ENCODE measurements around the gene RPL41.

RPL41 gene

DNA sequence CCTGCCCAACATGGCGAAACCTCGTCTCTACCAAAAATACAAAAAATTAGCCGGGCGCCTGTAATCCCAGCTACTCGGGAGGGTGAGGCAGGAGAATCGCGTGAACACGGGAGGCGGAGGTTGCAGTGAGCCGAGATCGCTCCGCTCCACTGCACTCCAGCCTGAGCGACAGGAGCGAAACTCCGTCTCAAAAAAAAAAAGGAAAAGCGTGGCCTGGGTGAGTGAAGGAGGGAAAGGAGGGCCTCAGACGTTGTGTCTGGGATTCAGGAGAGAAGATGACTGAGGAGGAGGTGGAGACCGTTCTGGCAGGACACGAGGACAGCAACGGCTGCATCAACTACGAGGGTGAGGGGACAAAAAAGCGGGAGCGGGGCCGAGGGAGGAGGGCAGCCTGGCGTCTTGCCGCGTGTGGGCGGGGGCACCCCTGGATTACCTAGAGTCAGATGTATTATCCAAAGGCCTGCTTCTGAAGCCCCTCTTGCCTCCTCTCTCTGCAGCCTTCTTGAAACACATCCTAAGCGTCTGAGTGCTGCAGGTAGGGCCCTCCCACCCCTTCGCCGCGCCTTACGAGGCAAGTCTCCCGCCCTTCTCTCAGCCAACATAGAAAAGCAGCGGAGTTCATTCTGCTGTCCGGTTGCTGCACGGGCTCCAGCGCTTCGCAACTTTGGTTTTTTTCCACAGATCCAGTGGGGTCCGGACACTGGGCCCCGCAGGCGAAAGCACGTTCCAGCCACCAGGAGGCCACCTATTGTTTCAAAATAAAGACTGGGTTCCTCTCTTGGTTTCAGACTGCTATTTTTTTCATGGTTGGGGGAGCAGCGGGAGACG is 41.0 kb downstream of the RPL41 start:
- peak; percentile 53 for DNase-seq

DNA sequence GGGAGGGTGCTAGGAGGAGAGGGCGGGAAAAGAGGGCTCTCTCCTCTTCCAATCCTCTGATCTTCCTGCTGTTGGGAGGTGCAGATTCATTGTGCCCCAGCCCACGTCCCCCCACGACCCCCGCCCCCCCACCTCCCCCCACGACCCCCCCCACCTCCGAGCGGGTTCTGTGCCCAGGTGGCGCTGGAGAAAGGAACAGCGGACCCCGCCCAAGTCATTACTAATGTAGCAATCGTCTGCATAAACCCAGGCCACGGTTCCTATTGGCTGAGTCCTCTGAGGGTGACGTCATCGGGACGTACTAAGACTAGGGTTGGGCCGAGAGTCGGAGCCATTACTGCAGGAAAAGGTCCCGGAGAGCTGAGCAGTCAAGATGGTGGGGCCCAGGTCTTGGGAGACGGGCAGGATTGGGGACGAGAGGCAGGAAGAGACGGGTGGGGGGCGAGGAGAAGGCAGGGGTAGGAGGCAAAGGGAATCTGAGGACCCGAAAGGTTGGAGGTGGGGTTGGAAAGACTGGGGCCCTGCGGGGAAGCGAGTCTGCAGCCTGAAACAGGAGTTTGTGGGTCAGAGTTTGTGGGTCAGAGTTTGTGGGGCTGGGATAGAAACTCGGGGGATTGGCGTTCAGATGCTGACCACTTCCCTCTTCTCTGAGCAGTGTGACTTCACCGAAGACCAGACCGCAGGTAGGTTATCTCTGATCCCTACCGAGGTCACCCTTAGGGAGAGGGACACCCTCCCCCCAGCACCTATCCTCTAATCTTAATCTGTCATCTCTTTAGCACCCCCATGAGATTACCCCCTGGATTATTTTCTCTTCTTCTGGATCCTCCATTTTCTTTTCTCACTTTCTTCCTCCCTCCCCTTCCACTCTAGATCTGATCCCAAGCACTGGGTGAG is 41.8 kb downstream of the RPL41 start, which contains the start of gene MYL6:
MYL6 (plus strand) TSS at position 331 of the 897 bp plus-strand sequence; CDS start at position 374, 43 bp downstream.
- DNase-seq = peak; percentile 83

DNA sequence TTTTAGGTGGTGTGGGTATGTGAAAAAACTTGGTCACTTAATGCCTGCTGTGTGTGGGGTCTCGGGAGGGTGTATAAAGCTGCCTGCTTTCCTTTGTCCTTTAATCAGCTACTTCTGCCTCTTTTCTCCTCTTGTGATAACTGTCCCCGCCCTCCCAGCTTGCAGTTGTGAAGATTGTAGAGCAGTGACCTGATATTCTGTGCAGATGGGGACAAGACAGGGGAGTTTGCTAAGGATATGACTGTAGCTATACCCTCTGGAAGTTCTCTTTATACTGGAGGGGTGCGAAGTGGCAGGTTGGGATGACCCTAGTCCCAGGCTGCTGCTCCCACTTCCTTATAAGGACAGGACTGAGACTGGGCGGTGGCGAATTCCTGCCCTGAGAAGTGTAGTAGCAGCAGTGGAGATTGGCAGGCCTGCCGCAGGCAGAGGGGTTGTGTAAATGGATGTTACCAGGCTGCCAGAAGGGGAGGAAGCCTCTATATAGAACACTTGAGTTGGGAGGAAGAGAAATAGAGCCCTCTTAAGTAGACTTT is 42.6 kb downstream of the RPL41 start:
- DNase-seq = peak; percentile 21

DNA sequence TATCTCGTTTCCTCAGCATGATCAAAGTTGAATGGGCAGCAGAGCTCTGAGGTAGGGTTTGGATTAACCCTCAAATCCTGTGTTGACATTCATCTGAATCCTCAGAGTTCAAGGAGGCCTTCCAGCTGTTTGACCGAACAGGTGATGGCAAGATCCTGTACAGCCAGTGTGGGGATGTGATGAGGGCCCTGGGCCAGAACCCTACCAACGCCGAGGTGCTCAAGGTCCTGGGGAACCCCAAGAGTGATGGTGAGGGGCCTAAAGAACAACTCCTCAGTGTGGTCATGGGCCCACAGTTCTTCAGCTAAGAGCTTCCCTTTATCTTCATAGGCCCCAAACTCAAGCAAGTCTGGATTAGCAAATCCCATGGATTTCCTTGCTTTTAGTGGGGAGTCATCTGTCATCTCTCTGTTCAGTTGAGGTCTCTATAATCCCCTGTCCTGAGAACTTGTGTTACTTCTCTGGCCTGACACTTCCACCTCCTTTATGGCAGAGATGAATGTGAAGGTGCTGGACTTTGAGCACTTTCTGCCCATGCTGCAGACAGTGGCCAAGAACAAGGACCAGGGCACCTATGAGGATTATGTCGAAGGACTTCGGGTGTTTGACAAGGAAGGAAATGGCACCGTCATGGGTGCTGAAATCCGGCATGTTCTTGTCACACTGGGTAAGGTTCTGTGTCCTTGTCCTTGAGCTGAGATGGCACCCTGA is 43.2 kb downstream of the RPL41 start:
- DNase-seq = no peak

DNA sequence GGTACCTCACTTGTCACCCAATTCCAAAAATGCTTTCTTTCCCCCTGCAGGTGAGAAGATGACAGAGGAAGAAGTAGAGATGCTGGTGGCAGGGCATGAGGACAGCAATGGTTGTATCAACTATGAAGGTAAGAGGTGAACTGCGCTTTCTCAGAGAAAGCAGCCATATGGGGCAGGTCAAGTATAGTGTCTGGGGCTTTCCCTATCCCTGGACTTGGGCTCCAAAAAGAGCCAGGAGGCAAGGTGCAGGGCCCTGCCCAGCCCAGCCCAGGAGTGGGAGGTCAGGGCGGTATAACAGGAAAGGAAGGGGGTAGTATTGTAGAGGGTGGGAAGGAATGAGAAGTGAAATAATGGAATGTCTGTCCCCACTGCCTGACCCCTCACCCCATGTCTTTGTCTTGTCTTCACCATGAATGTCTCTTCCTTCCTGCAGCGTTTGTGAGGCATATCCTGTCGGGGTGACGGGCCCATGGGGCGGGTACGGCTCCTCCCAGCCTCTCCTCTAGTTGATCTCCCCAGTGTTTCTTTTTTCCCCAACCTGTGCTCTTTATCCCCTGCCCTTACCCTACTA is 43.8 kb downstream of the RPL41 start:
- peak; percentile 58 for DNase-seq

DNA sequence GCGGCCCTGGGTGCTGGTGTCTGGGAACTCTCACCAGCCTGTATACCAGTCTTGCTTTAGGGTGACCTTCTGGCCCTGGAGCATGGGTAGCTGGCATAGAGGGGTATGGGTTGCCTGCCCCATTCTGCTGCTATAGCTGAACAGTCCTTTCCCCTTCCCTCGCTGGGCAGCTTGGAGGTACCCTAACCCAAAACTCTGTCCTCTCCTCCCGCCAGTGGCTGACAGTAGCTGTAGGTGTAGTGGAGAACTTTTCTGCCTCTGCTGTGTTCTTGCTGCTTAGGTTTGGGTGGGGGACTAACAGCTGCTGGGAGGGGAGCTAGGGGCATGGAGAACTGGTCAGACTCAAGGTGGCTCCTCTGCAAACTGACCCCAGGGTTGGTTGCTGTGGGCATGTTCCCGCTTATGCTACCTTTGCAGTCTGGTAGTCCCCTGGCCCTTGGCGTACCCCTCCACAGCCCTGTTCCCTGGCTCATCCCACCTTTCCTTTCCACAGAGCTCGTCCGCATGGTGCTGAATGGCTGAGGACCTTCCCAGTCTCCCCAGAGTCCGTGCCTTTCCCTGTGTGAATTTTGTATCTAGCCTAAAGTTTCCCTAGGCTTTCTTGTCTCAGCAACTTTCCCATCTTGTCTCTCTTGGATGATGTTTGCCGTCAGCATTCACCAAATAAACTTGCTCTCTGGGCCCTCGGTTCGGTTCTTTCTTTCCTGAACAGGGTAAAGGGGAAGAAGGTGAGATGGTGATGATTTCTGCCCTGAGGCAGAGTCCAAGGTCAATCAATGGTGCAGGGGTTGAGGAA is 44.7 kb downstream of the RPL41 start:
- DNase-seq = no peak

DNA sequence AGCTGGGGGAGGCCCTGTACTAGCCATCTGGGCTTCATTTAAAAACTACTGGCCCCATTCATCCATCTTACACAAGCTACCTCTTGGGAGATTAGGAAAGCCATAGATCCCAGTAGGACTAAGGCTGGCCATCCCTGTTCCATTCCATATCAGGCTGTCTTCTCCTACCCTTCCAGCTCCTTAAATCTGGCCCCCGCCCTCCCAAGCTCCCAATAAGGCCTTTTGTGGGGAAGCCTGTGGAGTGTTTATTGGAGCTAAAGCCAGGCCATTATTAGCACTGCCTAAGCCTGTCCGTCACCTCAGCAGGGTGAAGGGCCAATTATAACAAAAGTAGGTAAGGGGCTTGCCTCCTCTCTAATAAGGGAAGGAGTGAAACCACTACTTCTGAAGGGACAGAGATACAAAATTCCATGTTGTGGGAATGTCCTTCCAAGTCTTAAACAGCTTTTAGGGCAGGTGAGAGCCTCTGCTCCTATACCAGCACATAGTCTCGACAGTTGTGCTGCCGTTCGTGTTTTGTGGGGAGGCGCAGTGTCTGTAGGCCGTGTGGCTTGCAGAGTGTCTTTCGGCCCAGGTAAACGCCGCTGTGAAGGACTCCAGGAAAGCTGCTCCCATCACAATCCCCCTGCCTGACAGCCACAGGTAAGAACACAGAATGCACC is 45.4 kb downstream of the RPL41 start:
- no peak for DNase-seq

DNA sequence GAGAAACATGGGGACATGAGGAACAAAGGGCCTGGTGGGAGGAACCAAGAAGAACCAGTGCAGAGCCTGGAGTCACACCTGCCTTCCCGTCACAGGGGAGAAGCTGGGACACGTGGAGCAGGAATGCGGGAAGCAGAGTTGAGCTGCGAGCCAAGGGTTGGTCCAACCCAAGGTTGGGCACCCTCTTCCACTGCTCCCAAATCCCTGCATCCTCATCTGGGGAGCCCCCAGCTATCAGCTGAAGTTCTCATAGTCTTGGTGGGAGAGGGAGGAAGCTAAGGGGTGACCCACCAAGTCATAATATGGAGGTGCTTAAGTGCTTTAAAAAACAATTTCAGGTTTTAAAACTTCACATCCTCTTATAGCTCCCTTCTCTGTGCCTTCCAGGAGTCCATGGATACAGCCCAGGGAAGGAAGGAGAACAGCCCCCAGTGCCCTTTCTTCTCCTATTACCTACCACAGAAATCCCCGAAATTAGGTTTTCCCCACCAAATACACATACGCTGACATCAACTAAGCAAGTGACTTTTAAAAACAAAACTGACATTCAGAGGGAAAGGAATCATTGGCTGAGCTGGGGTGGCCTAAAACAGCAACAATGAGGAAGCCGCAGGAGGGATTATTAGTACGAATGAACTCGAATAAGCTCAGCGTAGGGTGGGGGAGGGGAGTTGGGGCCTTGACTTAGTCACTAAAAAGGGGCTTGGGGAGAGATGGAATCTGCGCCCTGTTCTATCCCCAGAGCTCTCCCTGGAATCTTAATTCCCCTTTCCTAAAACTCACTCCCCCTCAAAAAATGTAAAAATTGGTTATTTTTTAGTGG is 46.2 kb downstream of the RPL41 start:
- DNase-seq = no peak

DNA sequence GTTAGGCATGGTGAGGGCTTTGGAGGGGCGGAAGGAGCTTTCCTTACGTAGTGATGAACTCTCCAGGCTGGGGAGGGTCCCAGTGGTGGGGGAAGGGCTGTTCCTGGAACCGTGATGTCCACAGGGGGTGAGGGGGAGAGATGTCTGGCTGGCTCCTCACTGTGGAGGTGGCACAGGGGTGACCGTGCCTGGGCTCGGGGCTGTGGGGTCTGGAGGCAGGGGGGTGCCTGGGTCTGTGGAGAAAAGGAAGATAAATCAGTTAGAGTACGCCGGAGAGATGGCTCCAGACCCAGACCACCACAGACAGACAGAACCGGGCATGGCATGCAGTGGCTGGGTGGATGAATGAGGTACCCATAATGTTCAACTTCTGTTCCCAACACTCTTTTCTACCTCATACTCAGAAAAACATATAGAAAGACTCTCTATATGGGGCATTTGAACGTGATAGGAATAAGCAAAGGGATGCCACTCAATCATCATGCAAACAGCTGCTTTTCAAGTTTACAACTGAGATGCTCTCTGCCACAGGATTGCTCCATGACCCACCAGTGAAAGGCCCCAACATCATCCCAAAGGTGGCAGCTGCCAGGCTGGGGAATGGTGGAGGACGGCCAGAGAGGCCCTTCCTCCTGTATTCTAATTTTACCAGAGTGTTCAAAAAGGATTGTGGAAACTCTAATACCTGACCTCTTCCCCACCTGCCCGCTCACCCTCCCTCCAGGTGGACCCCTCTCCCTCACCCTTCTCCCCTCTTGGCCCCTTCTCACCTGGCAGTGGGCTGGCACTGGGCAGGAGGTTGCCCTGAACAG is 47.3 kb downstream of the RPL41 start:
- no peak for DNase-seq

DNA sequence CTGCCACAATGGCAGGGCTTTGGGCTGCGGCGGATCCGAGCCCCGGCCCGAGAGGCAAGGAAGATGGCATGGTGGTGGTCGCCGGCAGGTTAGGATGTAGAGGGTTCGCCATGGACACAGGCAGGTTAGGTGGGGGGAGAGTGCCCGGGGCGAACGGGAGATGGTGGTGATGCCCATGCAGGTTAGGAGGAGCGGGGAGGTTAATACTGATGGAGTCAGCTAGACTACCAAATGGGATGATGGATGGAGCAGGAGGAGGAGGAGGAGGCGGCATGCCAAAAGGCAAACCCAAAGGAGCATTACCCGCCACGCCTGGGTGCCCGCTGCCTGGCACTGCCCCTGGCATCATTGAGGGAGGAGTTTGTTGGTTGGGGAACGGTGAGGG is 47.9 kb downstream of the RPL41 start:
- no peak for DNase-seq

DNA sequence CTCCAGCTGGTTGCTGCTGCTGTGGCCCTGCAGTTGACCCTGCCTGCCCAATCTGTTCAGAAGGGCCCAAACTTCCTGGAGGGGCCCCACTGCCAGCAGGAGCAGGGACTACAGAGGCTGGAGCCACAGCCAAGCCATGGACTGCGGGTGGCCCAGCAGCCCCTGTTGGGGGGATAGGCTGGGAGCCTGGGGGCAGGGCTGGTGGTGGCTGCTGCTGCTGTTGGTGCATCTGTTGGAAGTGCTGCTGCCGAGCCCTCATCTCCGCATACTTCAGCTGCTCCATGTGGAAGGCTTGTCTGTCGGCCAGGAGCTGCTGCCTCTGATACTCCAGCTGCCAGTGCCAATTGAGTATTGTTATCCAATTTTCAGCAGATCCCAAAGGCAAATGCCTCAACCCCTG is 48.9 kb downstream of the RPL41 start:
- no peak for DNase-seq

Data from stimulated activated CD4-positive, alpha-beta T cell treated with anti-CD3 and anti-CD28 coated beads, Interleukin-4, amount 100 ng/mL, for 1 hour (primary cell).